GM12878 (cell line): ENCODE data around the gene IQCC. TPM values are rescaled to one million over a fixed set of nuclear protein-coding genes. Genes with fewer than 3 reads are reported as not detected.

ENCODE experiments used
- ATAC-seq: fragments of 200-7000 bp; cut with Tn5 transposase; 3 replicates; pipeline ENCODE4 v1.9.1; 2020; ENCODE audit warnings: mild to moderate bottlenecking, moderate library complexity
- BruUV-seq: library from RNA; stranded (reverse); fragments of 400-500 nt; replicated peaks from 2 replicates; lab custom pipeline; 2021; lab: Mats Ljungman, UMichigan
- CTCF ChIA-PET: fragments of 300-600 bp; sonication (Branson Sonifier 250); formaldehyde crosslinking; extraction: SDS; loops from one replicate; lab custom pipeline; 2021; ENCODE audit warnings: inconsistent platforms; lab: Yijun Ruan, JAX
- POLR2A ChIA-PET: fragments of 350-600 bp; formaldehyde crosslinking; extraction: SDS; loops from one replicate; lab custom pipeline; 2021; ENCODE audit warnings: inconsistent platforms; lab: Charles Lee
- RAD21 ChIA-PET: fragments of 300-600 bp; sonication (Branson Sonifier 250); formaldehyde crosslinking; loops from one replicate; lab custom pipeline; 2023; ENCODE audit warnings: antibody characterized with exemption; ENCODE audit not compliant: unreplicated experiment; lab: Charles Lee
- SMC1A ChIA-PET: fragments of 300-600 bp; sonication (Branson Sonifier 250); formaldehyde crosslinking; loops from one replicate; lab custom pipeline; 2023; ENCODE audit not compliant: unreplicated experiment, uncharacterized antibody; lab: Charles Lee
- DNase-seq: peaks from one replicate; pipeline ENCODE4 v3.0.0-alpha.2; 2011; ENCODE audit warnings: low read depth, low spot score
- FAIRE-seq: peaks from 3 replicates; lab custom pipeline; 2011; peaks lifted over from hg19 to GRCh38; lab: Jason Lieb, UNC
- H2AFZ ChIP-seq: 2 replicates; pipeline ENCODE4 v1.6.0; 2011; ENCODE audit warnings: low read depth, low read length, control low read depth; ENCODE audit not compliant: control insufficient read depth
- H3K27ac ChIP-seq: 2 replicates; pipeline ENCODE4 v1.5.1; 2011; ENCODE audit warnings: control low read depth; ENCODE audit not compliant: control insufficient read depth, insufficient read depth
- H3K27me3 ChIP-seq, 2 experiments: replicated peaks in 1 of 2; 2 replicates each; pipeline versions ENCODE4 v1.6.0 to v1.6.1; 2011; ENCODE audit warnings: low read length in 1 of 2; ENCODE audit not compliant: control insufficient read depth in 2 of 2, insufficient read depth in 2 of 2
- H3K36me3 ChIP-seq, 2 experiments: 2 replicates each; pipeline ENCODE4 v1.5.1; 2011; ENCODE audit warnings: low read length in 1 of 2; ENCODE audit not compliant: control insufficient read depth in 2 of 2, insufficient read depth in 2 of 2
- H3K4me1 ChIP-seq: 2 replicates; pipeline ENCODE4 v1.6.1; 2011; ENCODE audit warnings: mild to moderate bottlenecking, low read length, moderate library complexity, mixed read lengths; ENCODE audit not compliant: control insufficient read depth, insufficient read depth
- H3K4me2 ChIP-seq: 2 replicates; pipeline ENCODE4 v1.6.0; 2011; ENCODE audit warnings: control low read depth; ENCODE audit not compliant: control insufficient read depth, insufficient read depth
- H3K4me3 ChIP-seq: fragments of 200-600 bp; sonication (generic); 2 replicates; pipeline ENCODE4 v1.5.1; 2016
- H3K79me2 ChIP-seq: 2 replicates; pipeline ENCODE4 v1.6.0; 2011; ENCODE audit warnings: low read length; ENCODE audit not compliant: control insufficient read depth, insufficient read depth
- H3K9ac ChIP-seq: 2 replicates; pipeline ENCODE4 v1.8.0; 2011; ENCODE audit warnings: low read length, control low read depth, mixed read lengths; ENCODE audit not compliant: control insufficient read depth, insufficient read depth
- H3K9me3 ChIP-seq: replicated peaks from 3 replicates; pipeline ENCODE4 v1.5.1; 2011; ENCODE audit warnings: mild to moderate bottlenecking, low read length; ENCODE audit not compliant: control insufficient read depth, insufficient read depth
- H4K20me1 ChIP-seq: 2 replicates; pipeline ENCODE4 v1.6.0; 2011; ENCODE audit not compliant: control insufficient read depth, insufficient read depth
- CHD2 ChIP-seq: IDR thresholded peaks from 2 replicates; pipeline ENCODE4 v1.6.1; 2011; ENCODE audit warnings: low read depth, low read length, improper control_type of control experiment, borderline replicate concordance
- EGR1 ChIP-seq, 2 experiments: IDR thresholded peaks; 1 replicate in 1 of 2; 2 replicates in 1 of 2; pipeline ENCODE4 v1.6.1; 2011 to 2012; ENCODE audit warnings: low read depth in 2 of 2, low read length in 2 of 2, borderline replicate concordance in 1 of 2, mild to moderate bottlenecking in 1 of 2, moderate library complexity in 1 of 2
- ETV6 ChIP-seq, 2 experiments: fragments of 450-650 bp in 1 of 2; IDR thresholded peaks in 1 of 2; conservative IDR thresholded peaks in 1 of 2; 2 replicates each; pipeline ENCODE4 v1.6.1; 2014; ENCODE audit warnings: antibody characterized with exemption in 1 of 2, borderline replicate concordance in 1 of 2, low read depth in 1 of 2, mild to moderate bottlenecking in 1 of 2, moderate library complexity in 1 of 2
- HDAC6 ChIP-seq: fragments of 200-600 bp; sonication (generic); IDR thresholded peaks from one replicate; pipeline ENCODE4 v1.8.0; 2017; ENCODE audit warnings: antibody characterized with exemption; ENCODE audit not compliant: unreplicated experiment
- IRF5 ChIP-seq: fragments of 450-650 bp; IDR thresholded peaks from 2 replicates; pipeline ENCODE4 v1.6.1; 2017; ENCODE audit warnings: borderline replicate concordance
- JUND ChIP-seq: IDR thresholded peaks from 2 replicates; pipeline ENCODE4 v1.6.1; 2012; ENCODE audit warnings: low read depth, mild to moderate bottlenecking, low read length, improper control_type of control experiment, moderate library complexity
- NFIC ChIP-seq: IDR thresholded peaks from 2 replicates; pipeline ENCODE4 v1.6.1; 2012; ENCODE audit warnings: low read depth, mild to moderate bottlenecking, inconsistent platforms, low read length, moderate library complexity
- PAX5 ChIP-seq: IDR thresholded peaks from 2 replicates; pipeline ENCODE4 v1.6.1; 2011; ENCODE audit warnings: low read depth, low read length, borderline replicate concordance
- SKIL ChIP-seq: fragments of 450-650 bp; IDR thresholded peaks from 2 replicates; pipeline ENCODE4 v1.6.1; 2017; ENCODE audit warnings: mild to moderate bottlenecking, low read depth, inconsistent platforms; ENCODE audit not compliant: poor library complexity, severe bottlenecking
- SMC3 ChIP-seq: IDR thresholded peaks from 2 replicates; pipeline ENCODE4 v1.6.1; 2011; ENCODE audit warnings: low read length, improper control_type of control experiment, borderline replicate concordance
- TAF1 ChIP-seq: IDR thresholded peaks from 2 replicates; pipeline ENCODE4 v1.6.1; 2011; ENCODE audit warnings: mild to moderate bottlenecking, low read depth, low read length, borderline replicate concordance
- TBL1XR1 ChIP-seq: IDR thresholded peaks from 2 replicates; pipeline ENCODE4 v1.6.1; 2012; ENCODE audit warnings: low read depth, low read length, improper control_type of control experiment
- ZBED1 ChIP-seq: IDR thresholded peaks from 2 replicates; pipeline ENCODE4 v1.6.1; 2016; ENCODE audit warnings: borderline replicate concordance
- ZBTB11 ChIP-seq: fragments of 450-650 bp; formaldehyde crosslinking; IDR thresholded peaks from 2 replicates; pipeline ENCODE4 v1.5.0; 2022; ENCODE audit warnings: mild to moderate bottlenecking, missing genetic modification characterization
- ZBTB33 ChIP-seq: fragments of 450-650 bp; IDR thresholded peaks from 2 replicates; pipeline ENCODE4 v1.6.1; 2017; ENCODE audit warnings: mild to moderate bottlenecking
- ZNF207 ChIP-seq: fragments of 450-650 bp; IDR thresholded peaks from 2 replicates; pipeline ENCODE4 v1.6.1; 2014; ENCODE audit warnings: antibody characterized with exemption, mild to moderate bottlenecking, borderline replicate concordance
- WGBS: methylation state at CpG from one replicate; pipeline ENCODE4 v1.1.6; 2016; ENCODE audit warnings: low lambda C conversion rate; ENCODE audit not compliant: insufficient replicate concordance, insufficient coverage; ENCODE audit errors: missing lambda C conversion rate; 5-methylcytosine and 5-hydroxymethylcytosine counted together
- in situ Hi-C: fragments of 300-500 bp; cut with MboI; formaldehyde crosslinking; loops from 9 replicates; pipeline ENCODE4 v1.14.3; 2018; ENCODE audit warnings: mixed read lengths
- intact Hi-C: fragments of 100-400 bp; cut with micrococcal nuclease; formaldehyde crosslinking; loops from one replicate; pipeline ENCODE4 v1.14.2; 2022; ENCODE audit not compliant: unreplicated experiment
- polyA plus RNA-seq, 11 experiments: library from polyadenylated mRNA; depleted of rRNA in 4 of 11; unstranded in 6 of 11; stranded (reverse) in 5 of 11; fragments of >200 nt; fragmentation: Nextera tagmentation in 4 of 11; fragmentation: Illumina TruSeq in 1 of 11; extraction: Ambion mirVana in 4 of 11; extraction: Trizol in 1 of 11; gene quantifications; 1 replicate in 1 of 11; 2 replicates in 10 of 11; pipeline versions ENCODE4 v1.2.1 to v1.2.3, GENCODE V29; 2011 to 2016; ENCODE audit warnings: inconsistent platforms in 2 of 11, missing spikeins in 2 of 11, low read depth in 1 of 11
- total RNA-seq, 4 experiments: library from RNA; depleted of rRNA in 3 of 4; stranded (reverse); fragments of >200 nt in 3 of 4; fragmentation: Illumina TruSeq in 1 of 4; extraction: Trizol in 1 of 4; gene quantifications; 2 replicates each; pipeline versions ENCODE4 v1.2.1 to v1.2.3, GENCODE V29; 2013 to 2021

Gene IQCC
- total and polyA plus RNA-seq, 10 of the 15 experiments (the other 5 are each of a cell fraction or from before 2014, with no cell fraction given), result 2.1 to 6.8 (median 4.9) TPM

GRCh38 chr1:32195531-32195930 is 9.9 kb upstream of the IQCC start:
- no peaks in the 10 kb centered on the region for H3K27me3 ChIP-seq
- intact Hi-C loops (no loop called here), in situ Hi-C loops (no loop called here)
- DNase-seq, result no peak
- 84% methylated on average over 3 of the region's 3 CpGs for WGBS
- no peaks in the 10 kb centered on the region for H4K20me1 ChIP-seq
- no peak for FAIRE-seq
- H3K9me3 ChIP-seq, result no peaks in the 10 kb centered on the region
- BruUV-seq, result no TSS peak
- no peak overlapping the region for H3K27ac ChIP-seq
- no peak overlapping the region for H3K9ac ChIP-seq
- no peak for ATAC-seq
- ChIA-PET RAD21 (no interaction called here), CTCF (no interaction called here), SMC1A (no interaction called here), POLR2A (no interaction called here)
- H3K4me3 ChIP-seq, result no peak overlapping the region
- no peak overlapping the region for H2AFZ ChIP-seq
- peaks cover 2% of the 10 kb centered on the region for H3K79me2 ChIP-seq
- peaks cover 9% of the 10 kb centered on the region for H3K4me1 ChIP-seq
- H3K36me3 ChIP-seq, result peaks cover 46 to 51% of the 10 kb centered on the region in 2 experiments
- no peak overlapping the region for H3K4me2 ChIP-seq
- TF ChIP-seq ZNF207, result no peak
- no peak for TF ChIP-seq ZBED1
- TF ChIP-seq SMC3, result no peak
- TF ChIP-seq TBL1XR1, result no peak
- no peak for TF ChIP-seq SKIL
- no peak for TF ChIP-seq HDAC6
- TF ChIP-seq JUND, result no peak
- no peak for TF ChIP-seq ETV6 (conservative IDR thresholded peaks at IDR 0.05 in 1 of 2, IDR thresholded peaks at IDR 0.05 in 1 of 2; ENCODE audit: borderline replicate concordance in 1 of 2, low read depth in 1 of 2)
- TF ChIP-seq ZBTB33, result no peak
- no peak for TF ChIP-seq PAX5
- no peak for TF ChIP-seq ZBTB11
- TF ChIP-seq EGR1 (IDR thresholded peaks at IDR 0.05; ENCODE audit: borderline replicate concordance in 1 of 2, low read depth in 2 of 2, low read length in 2 of 2), result no peak
- no peak for TF ChIP-seq TAF1
- TF ChIP-seq NFIC, result no peak
- no peak for TF ChIP-seq IRF5
- no peak for TF ChIP-seq CHD2
